Measurements from ENCODE around the gene GPR137B.

The GPR137B gene

DNA sequence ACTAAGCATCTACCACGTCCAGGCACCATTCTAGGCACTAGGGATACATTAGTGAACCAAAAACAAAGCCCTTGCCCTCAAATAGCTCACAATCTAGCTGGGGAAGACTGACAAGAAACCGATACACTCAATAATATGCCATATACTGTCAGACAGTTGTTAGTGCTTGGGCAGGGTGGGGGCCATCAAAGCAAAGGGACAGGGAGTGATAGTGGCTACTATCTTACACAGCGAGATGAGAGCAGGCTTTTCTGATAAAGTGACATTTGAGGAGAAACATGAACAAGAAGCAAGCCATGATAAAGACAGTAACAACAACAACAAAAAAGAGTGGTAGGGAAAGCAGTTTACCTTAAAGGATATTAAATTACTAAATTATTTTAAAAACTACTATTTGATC is 98.3 kb downstream of the GPR137B start:
- H3K36me3 ChIP-seq (ENCODE audit: control insufficient read depth, insufficient read depth, low read length) = no peaks in the 10 kb centered on the region
- no peaks in the 10 kb centered on the region for H3K4me1 ChIP-seq (ENCODE audit: control insufficient read depth, insufficient read depth, low read length)
- no peak overlapping the region for H3K9ac ChIP-seq (ENCODE audit: low read length)
- H3K27me3 ChIP-seq (ENCODE audit: control insufficient read depth, insufficient read depth, low read length) = no peaks in the 10 kb centered on the region
- no peak overlapping the region for H3K27ac ChIP-seq (ENCODE audit: low read depth, low read length)
- H3K4me3 ChIP-seq (ENCODE audit: low read length) = no peak overlapping the region

DNA sequence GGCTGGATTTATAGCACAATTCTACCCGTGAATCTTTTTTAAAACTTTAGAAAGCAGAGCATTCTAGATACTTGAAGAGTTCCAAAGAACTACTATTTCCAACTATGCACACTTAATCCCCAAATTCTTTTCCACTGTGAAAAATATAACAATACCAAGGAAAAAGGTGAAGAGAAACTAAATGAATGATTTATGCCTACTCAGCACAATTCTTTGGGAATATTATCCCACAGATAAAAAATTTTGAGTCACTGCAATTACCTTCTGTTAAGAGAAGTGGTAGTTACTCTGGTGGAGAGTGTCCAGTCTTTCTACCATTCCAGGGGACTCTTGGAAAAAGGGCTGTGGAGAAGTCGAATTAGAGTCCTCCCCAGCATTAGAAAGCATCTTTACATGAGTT is 100.2 kb downstream of the GPR137B start:
- Histone ChIP-seq H3K4me3 (ENCODE audit: low read length) (no peak overlapping the region), H3K27me3 (ENCODE audit: control insufficient read depth, insufficient read depth, low read length) (no peaks in the 10 kb centered on the region), H3K36me3 (ENCODE audit: control insufficient read depth, insufficient read depth, low read length) (no peaks in the 10 kb centered on the region), H3K4me1 (ENCODE audit: control insufficient read depth, insufficient read depth, low read length) (no peaks in the 10 kb centered on the region), H3K27ac (ENCODE audit: low read depth, low read length) (no peak overlapping the region), H3K9ac (ENCODE audit: low read length) (no peak overlapping the region)

DNA sequence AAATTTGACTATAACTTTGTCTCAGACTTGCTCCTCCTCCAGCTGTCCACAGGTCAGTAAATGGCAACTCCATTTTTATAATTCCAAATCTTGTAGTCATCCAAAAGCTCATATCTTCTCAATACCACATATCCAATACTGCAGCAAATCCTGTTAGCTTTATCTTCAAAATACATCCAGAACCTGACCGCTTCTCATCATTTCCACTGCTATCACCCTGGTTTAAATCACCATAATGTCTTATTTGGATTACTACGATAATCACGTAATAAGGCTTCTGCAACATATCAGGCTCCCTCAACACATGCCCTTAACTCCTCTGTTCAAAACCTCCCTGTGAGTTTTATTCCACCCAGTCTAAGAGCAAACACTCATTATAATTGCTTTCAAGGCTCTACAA is 104.9 kb downstream of the GPR137B start:
- no peaks in the 10 kb centered on the region for H3K36me3 ChIP-seq (ENCODE audit: control insufficient read depth, insufficient read depth, low read length)
- no peaks in the 10 kb centered on the region for H3K4me1 ChIP-seq (ENCODE audit: control insufficient read depth, insufficient read depth, low read length)
- H3K27me3 ChIP-seq (ENCODE audit: control insufficient read depth, insufficient read depth, low read length) = no peaks in the 10 kb centered on the region
- H3K4me3 ChIP-seq (ENCODE audit: low read length) = no peak overlapping the region
- H3K9ac ChIP-seq (ENCODE audit: low read length) = no peak overlapping the region
- no peak overlapping the region for H3K27ac ChIP-seq (ENCODE audit: low read depth, low read length)

DNA sequence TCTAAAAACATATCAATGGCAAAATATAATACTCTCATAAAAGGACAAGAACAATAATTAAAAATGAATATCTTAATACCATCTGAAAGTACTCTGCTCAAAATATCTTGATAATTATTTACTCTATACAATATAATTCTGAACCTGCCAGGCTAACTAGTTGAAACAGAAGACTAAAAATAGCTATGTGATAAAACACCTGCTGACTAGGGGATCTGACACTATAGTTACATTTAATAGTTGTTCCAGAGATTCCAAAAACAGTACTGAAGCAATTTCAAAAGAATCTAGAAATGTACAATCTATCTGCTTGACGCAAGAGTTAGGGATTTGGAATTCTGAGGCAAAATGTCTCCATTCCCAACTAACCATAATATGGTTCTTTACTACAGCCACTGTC is 109.2 kb downstream of the GPR137B start:
- H3K27ac ChIP-seq (ENCODE audit: low read depth, low read length) = no peak overlapping the region
- no peaks in the 10 kb centered on the region for H3K27me3 ChIP-seq (ENCODE audit: control insufficient read depth, insufficient read depth, low read length)
- H3K36me3 ChIP-seq (ENCODE audit: control insufficient read depth, insufficient read depth, low read length) = no peaks in the 10 kb centered on the region
- no peaks in the 10 kb centered on the region for H3K4me1 ChIP-seq (ENCODE audit: control insufficient read depth, insufficient read depth, low read length)
- H3K9ac ChIP-seq (ENCODE audit: low read length) = no peak overlapping the region
- H3K4me3 ChIP-seq (ENCODE audit: low read length) = no peak overlapping the region

DNA sequence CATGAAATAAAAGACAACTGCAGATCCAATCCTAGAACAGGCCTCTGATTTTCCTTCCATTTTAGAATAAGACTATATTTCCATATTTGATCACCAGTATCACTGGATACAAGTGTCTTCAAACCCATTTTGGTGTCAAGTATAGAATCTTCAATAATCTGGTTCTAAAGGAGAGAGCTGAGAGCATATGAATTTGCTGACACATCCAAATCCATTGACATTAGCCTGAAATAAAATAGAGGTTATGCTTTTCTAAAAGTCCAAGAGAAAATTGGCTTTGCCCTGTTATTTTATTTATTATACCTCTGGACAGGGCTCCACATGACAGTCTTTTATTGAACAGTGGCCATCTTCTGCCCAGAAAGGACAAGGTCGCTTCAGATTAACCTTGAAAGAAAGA is 110.8 kb downstream of the GPR137B start:
- Histone ChIP-seq H3K27me3 (ENCODE audit: control insufficient read depth, insufficient read depth, low read length) (no peaks in the 10 kb centered on the region), H3K9ac (ENCODE audit: low read length) (no peak overlapping the region), H3K27ac (ENCODE audit: low read depth, low read length) (no peak overlapping the region), H3K36me3 (ENCODE audit: control insufficient read depth, insufficient read depth, low read length) (no peaks in the 10 kb centered on the region), H3K4me1 (ENCODE audit: control insufficient read depth, insufficient read depth, low read length) (no peaks in the 10 kb centered on the region), H3K4me3 (ENCODE audit: low read length) (no peak overlapping the region)

DNA sequence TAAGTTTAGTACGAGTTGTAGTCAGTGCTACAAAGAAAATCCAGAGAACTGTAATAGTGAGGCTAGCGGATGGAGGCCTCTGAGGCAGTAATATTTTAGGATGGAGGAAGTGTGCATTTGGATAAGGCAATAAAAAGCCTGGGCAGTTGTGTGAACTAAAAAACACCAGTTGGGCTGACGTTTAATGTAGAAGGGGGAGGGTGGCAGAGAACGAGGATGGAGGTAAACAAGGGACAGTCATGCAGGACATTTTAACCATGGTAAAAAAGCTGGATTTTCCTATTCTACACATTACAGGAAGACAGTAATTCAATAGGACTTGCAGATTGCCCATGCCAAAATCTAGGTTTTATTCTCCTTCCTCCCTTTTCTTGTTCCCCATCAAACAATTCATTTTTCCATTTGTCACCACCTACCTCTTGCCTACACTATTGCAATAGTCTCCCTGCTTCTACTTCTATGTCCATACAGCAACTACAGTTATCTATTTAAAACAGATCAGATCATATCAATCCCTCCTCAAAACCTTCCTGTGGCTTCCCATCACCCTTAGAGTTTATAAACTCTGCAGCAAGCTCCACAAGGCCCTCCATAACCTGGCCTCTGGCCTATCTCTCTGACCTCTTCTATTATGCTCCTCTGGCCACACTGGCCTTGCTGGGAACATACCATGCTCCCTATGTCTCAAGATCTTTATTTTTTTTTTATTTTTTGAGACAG is 111.7 kb downstream of the GPR137B start:
- no peaks in the 10 kb centered on the region for H3K4me1 ChIP-seq (ENCODE audit: control insufficient read depth, insufficient read depth, low read length)
- H3K4me3 ChIP-seq (ENCODE audit: low read length) = no peak overlapping the region
- H3K36me3 ChIP-seq (ENCODE audit: control insufficient read depth, insufficient read depth, low read length) = no peaks in the 10 kb centered on the region
- no peak overlapping the region for H3K9ac ChIP-seq (ENCODE audit: low read length)
- H3K27me3 ChIP-seq (ENCODE audit: control insufficient read depth, insufficient read depth, low read length) = no peaks in the 10 kb centered on the region
- H3K27ac ChIP-seq (ENCODE audit: low read depth, low read length) = no peak overlapping the region

DNA sequence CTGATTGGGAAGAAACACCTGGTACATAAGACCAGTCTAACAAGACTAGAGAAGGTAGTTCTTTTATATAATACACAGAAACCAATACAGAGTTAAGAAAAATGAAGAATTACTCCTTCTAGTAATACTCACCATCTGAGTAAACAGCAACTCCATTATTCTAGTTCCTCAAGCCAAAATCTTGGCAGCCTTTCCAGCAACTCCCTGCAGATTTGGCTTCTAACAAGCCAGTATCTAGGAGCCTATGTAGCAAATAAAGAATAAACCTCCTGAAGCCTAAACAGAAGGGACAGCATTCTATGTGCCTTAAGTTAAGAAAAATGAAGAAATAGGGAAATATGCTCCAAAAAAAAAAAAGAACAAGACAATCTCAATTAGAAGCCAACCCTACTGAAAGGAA is 114.9 kb downstream of the GPR137B start:
- Histone ChIP-seq H3K4me3 (ENCODE audit: low read length) (no peak overlapping the region), H3K27ac (ENCODE audit: low read depth, low read length) (no peak overlapping the region), H3K4me1 (ENCODE audit: control insufficient read depth, insufficient read depth, low read length) (no peaks in the 10 kb centered on the region), H3K27me3 (ENCODE audit: control insufficient read depth, insufficient read depth, low read length) (no peaks in the 10 kb centered on the region), H3K36me3 (ENCODE audit: control insufficient read depth, insufficient read depth, low read length) (no peaks in the 10 kb centered on the region), H3K9ac (ENCODE audit: low read length) (no peak overlapping the region)

DNA sequence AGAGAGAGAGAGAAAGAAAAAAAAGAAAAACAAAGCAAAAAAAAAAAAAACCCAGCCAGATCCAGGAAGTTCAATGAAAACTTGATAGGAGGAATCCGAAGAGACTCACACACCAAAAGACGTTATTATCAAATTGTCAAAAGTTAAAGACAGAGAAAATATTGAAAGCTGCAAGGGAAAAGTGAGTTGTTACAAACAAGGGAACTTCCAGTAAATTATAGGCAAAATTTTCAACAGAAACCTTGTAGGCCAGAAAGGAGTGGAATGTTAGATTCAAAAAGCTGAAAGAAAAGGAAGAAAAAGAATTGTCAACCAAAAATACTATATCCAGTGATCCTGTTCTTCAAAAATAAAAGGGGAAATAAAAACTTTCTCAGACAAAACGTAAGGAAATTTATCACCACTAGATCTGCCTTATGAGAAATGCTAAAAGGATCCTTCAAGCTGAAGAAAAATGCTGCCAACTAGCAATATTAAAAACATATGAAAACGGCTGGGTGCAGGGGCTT is 115.8 kb downstream of the GPR137B start:
- Histone ChIP-seq H3K4me1 (ENCODE audit: control insufficient read depth, insufficient read depth, low read length) (no peaks in the 10 kb centered on the region), H3K4me3 (ENCODE audit: low read length) (no peak overlapping the region), H3K36me3 (ENCODE audit: control insufficient read depth, insufficient read depth, low read length) (peaks cover 5% of the 10 kb centered on the region), H3K9ac (ENCODE audit: low read length) (no peak overlapping the region), H3K27ac (ENCODE audit: low read depth, low read length) (no peak overlapping the region), H3K27me3 (ENCODE audit: control insufficient read depth, insufficient read depth, low read length) (no peaks in the 10 kb centered on the region)

Data from rectal smooth muscle tissue (tissue), 1 donor.